PC-3 (cell line): ENCODE measurements around the gene CAMK2N2.

Experiments
- EZH2phosphoT487 ChIP-seq: fragments of 300-600 bp; sonication (generic); IDR thresholded peaks from 2 replicates; pipeline ENCODE4 v1.6.1; 2018; ENCODE audit warnings: mild to moderate bottlenecking, antibody characterized with exemption, low read length, borderline replicate concordance
- TF ChIP-seq, protein P1 (sequence below): fragments of 300-600 bp; sonication (generic); conservative IDR thresholded peaks from 2 replicates; pipeline ENCODE4 v1.5.1; 2017; ENCODE audit warnings: antibody characterized with exemption, low read depth, mild to moderate bottlenecking, low read length

DNA sequence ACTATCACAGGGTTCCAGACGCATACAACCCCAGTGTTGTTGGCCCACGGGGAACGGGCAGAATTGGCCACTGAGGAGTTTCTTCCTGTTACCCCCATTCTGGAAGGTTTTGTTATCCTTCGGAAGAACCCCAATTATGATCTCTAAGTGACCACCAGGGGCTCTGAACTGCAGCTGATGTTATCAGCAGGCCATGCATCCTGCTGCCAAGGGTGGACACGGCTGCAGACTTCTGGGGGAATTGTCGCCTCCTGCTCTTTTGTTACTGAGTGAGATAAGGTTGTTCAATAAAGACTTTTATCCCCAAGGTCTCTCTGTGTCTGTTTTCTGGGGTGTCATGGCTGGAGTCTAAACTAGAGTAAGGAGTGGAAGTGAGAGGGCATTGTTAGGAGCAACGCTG, 47.4 kb upstream of the CAMK2N2 start:
- TF ChIP-seq, protein P1, sequence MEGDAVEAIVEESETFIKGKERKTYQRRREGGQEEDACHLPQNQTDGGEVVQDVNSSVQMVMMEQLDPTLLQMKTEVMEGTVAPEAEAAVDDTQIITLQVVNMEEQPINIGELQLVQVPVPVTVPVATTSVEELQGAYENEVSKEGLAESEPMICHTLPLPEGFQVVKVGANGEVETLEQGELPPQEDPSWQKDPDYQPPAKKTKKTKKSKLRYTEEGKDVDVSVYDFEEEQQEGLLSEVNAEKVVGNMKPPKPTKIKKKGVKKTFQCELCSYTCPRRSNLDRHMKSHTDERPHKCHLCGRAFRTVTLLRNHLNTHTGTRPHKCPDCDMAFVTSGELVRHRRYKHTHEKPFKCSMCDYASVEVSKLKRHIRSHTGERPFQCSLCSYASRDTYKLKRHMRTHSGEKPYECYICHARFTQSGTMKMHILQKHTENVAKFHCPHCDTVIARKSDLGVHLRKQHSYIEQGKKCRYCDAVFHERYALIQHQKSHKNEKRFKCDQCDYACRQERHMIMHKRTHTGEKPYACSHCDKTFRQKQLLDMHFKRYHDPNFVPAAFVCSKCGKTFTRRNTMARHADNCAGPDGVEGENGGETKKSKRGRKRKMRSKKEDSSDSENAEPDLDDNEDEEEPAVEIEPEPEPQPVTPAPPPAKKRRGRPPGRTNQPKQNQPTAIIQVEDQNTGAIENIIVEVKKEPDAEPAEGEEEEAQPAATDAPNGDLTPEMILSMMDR: 0 out of 2 replicates have a peak, but pooled peaks have one; percentile 16
- no peak for TF ChIP-seq EZH2phosphoT487
